ENCODE results near the gene TRIM68.

Gene TRIM68

DNA sequence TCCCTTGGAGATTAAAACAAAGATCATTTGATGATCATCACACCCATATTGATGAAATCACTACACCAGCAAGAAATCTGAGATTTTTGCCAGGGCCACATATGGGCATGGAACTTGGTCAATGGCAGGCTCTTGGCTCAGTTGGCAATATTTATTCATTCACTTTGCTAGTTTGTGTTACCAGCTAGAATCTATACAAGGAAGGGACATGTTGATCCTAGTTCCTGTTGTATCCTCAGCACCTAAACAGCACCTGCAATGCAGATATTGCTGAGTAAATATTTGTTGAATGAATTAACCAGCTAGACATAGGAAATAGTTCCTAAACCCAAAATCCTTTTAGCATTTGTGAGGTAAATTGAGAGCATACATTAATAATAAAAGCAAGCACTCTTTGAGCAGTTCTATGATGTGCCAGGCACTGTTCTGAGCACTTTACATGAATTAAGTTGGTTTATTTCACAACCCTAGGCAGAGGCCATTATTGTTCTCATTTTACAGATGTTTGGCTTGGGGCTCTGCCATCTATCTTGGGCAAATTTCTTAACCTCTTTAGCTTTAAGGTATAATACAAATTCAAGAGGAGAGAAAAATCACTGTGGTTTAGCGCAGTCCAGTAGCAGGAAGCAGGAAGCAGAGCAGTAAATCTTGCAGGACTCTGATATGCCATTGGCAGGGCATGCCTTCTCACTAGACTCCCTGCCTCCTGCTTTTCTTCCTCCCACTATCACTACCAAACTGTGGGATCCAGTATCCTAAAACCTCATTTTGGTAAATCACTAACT lies 1.6 kb downstream of the TRIM68 start:
- DNase-seq (ENCODE audit: low read depth in 1 of 2, low spot score in 1 of 2), result no peak

DNA sequence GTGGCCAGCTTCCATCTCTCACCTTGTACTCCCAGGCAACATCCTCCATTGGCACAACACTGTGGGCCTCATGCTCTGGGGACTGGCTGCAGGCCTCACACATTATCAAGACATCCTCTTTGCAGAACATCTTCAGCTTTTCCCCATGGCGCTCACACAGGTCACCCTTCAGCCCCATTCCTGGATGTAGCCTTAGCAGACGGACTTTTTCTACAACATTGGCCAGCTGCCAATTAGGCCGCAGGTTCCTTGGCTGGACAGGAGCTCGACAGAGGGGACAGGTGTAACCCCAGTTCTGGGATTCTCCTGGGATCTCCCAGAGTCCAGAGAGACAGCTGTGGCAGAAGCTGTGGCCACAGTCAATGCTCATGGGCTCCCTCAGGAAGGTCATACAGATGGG lies 3.0 kb downstream of the TRIM68 start:
- no peak for DNase-seq (ENCODE audit: low read depth in 1 of 2, low spot score in 1 of 2)

DNA sequence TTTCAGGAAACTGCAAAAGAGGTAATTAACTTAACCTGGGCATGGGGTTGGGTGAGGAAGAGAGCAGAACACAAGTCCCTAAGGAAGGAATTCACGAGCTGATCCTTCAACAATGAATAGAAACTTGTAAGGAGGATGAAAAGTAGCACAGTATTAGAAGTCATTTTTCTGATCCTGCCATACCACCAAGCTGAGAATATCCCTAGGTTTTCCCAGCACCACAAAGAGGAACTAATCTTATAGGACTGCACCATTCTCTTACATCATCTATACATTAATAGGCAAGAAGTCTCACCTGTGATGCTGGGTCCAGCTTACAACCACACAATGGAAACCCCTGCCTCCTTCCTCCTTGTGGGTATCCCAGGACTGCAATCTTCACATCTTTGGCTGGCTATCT lies 14.3 kb downstream of the TRIM68 start, which contains the start of gene OR52I1:
TSS of gene OR52I1 (plus strand) at position 301 of the 400 bp plus-strand sequence. CDS start at position 301, 0 bp downstream.
- no peak for DNase-seq (ENCODE audit: low read depth in 1 of 2, low spot score in 1 of 2)

DNA sequence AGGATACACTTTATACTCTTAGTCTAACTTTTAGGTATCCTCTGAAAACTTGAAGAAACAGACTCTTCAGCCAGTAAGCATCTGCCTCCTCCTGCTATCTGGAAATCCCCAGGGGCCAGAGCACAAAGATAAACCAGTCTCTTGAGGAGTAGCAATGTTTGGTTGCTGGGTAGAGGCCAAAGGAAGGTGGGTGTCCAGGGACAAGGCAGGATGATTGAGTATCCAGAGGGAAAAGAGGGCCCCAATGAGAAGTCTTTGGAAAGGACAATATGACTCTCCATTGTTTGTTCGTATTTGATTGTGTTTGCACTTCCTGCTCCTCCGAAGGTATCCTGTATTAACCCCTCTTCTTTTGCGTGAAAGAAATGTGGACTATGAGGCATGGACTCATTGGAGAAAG lies 19.0 kb downstream of the TRIM68 start:
- no peak for DNase-seq (ENCODE audit: low read depth in 1 of 2, low spot score in 1 of 2)

DNA sequence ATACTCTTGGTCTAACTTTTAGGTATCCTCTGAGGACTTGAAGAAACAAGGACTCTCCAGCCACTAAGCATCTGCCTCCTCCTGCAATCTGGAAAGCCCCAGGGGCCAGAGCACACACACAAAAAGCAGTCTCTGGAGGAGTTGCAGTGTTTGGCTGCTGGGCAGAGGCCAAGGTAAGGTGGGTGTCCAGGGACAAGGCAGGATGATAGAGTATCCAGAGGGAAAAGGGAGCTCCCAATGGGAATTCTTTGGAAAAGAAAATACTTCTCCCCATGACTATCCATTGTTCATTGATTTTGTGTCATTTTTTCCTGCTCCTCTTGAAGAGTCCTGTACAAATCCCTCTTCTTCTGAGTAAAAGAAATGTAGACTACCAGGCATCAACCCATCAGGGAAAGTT lies 26.6 kb downstream of the TRIM68 start, which contains the start of gene OR52I2:
TSS of gene OR52I2 (plus strand) at position 301 of the 400 bp plus-strand sequence.
- DNase-seq (ENCODE audit: low read depth in 1 of 2, low spot score in 1 of 2), result no peak

DNA sequence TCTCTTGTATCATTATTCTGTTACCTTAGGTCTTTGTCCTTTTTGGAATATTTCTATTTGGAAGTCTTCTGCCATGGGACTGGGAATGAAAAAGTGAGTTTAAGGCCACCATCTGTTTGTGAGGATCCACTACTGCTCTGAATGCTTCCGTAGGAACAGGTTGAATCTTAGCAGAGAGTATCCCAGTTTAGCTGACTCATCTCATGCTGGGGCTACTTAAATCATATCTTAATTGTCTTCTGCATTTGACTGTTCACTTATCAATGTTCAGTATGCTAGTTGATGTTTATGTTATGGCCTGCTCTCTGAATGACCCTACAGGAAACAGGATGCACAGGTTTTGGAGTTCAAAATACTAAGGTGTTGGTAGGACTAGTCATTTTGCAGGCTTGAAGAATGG lies 27.9 kb downstream of the TRIM68 start:
- no peak for DNase-seq (ENCODE audit: low read depth in 1 of 2, low spot score in 1 of 2)

DNA sequence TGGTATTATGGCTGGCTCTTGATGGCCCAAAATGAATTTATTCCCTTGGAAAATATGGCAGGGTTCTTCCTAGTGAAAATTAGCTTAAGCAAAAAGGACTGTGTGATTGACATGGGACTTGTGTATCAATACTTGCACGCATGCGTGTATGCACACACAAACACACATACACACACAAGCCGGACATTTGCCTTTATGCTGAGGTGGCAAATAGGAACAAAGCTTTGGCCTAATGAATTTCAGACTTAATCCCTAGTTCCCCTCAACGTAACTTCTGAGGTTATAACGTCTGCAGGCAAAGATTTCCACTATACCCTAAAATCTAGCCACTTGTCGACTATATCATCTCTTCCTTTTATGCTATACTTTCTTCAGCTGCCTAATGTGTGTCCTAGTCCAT lies 29.4 kb downstream of the TRIM68 start:
- DNase-seq (ENCODE audit: low read depth in 1 of 2, low spot score in 1 of 2), result no peak

DNA sequence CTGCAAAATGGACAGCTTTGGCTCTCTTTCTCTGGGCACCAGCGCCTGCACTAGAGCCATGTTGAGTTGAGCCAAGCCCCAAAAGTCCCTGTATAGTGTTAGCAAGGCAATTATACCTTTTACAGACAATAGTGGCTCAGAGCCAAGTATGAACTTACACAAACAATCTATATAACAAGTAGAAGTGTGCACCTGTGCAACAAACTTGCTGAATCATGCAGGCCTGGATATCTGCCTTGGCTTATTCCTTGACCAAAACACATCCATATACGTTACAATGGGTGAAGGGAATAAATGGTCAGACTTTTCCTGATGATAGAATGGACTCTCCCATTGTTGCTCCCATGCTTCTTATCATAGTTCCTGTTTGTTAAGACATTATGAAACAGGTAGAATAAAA lies 30.3 kb downstream of the TRIM68 start:
- DNase-seq (ENCODE audit: low read depth in 1 of 2, low spot score in 1 of 2), result no peak

DNA sequence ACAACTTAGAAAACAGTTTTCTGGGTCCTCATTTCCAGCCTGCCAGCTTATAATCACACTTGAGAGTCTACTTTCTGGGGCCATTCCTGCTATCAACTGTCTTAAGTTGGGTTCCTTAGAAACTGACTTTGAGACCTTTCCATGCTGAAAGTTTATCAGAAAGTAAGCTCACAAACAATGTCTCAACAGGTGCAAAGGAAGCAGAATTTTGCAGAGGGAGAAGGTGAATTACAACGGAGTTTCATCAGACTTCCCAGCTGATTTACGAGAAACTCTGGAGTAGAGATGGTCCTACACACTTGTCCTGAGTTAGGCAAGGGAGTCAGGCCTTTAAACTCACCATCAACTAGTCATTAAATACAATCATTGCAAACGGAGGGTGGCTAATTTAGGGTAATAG lies 31.2 kb downstream of the TRIM68 start:
- DNase-seq (ENCODE audit: low read depth in 1 of 2, low spot score in 1 of 2), result no peak

DNA sequence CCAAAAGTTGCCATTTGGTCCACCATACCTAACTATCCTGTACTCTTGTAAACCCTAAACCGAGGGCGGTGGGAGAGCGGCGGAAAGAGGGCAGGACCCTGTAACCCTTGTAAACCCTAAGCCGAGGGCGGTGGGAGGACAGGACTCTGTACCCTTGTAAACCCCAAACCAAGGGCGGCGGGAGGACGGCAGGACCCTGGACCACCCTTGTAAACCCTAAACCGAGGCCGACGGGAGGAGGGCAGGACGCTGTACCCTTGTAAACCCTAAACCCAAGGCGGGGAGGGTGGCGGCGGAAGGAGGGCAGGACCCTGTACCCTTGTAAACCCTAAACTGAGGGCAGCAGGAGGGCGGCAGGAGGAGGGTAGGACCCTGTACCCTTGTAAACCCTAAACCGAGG lies 39.0 kb downstream of the TRIM68 start:
- no peak for DNase-seq (ENCODE audit: low read depth in 1 of 2, low spot score in 1 of 2)

DNA sequence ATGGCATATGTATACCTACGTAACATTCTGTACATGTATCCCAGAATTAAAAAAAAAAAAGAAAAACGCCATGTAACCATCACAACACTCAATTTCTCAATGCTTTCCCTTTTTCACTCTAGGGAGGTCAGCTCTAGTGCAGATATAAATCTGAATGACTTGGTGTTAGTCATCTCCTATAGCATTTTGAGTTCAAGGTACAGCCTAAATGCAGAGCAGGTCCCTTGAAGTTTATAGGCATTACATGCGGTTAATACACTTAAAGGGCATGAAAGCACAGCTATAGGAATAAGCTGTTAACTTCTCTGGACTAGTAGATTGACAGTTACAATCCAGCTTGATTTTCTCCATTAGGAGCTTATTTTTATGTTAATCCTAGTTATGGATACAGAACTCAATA lies 42.7 kb downstream of the TRIM68 start:
- no peak for DNase-seq (ENCODE audit: low read depth in 1 of 2, low spot score in 1 of 2)

DNA sequence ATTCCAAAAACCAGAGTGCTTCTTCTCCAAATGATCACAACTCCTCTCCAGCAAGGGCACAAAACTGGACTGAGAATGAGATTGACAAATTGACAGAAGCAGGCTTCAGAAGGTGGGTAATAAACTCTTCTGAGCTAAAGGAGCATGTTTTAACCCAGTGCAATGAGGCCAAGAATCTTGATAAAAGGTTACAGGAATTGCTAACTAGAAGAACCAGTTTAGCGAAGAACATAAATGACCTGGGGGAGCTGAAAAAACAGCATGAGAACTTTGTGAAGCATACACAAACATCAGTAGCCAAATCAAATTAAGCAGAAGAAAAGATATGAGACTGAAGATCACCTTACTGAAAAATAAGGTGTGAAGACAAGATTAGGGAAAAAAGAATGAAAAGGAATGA lies 47.6 kb downstream of the TRIM68 start:
- no peak for DNase-seq (ENCODE audit: low read depth in 1 of 2, low spot score in 1 of 2)

DNA sequence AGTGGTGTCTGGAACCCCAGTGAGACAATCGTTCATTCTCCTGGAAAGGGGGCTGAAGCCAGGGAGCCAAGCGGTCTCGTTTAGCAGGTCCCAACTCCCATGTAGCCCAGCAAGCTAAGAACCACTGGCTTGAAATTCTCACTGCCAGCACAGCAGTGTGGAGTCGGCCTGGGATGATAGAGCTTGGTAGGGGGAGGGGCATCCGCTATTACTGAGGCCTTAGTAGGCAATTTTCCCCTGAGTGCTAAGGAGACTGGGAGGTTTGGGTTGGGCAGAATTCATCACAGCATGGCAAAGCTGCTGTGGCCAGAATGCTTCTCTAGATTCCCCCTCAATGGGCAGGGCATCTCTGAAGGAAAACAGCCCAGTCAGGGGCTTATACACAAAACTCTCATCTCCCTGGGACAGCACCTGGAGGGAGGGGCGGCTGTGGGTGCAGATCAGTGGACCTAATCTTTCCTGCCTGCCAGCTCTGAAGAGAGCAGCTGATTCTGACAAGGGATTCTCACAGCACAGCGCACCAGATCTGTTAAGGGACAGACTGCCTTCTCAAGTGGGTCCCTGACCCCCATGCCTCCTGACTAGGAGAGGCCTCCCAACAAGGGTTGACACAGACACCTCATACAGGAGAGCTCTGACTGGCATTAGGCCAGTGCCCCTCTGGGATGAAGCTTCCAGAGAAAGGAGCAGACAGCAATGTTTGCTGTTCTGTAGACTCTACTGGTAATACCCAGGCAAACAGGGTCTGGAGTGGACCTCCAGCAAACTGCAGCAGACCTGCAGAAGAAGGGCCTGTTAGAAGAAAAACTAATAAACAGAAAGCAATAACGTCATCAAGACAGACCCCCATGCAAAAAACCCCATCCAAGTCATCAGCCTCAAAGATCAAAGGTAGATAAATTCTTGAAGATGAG lies 48.2 kb downstream of the TRIM68 start:
- DNase-seq (ENCODE audit: low read depth in 1 of 2, low spot score in 1 of 2), result no peak

DNA sequence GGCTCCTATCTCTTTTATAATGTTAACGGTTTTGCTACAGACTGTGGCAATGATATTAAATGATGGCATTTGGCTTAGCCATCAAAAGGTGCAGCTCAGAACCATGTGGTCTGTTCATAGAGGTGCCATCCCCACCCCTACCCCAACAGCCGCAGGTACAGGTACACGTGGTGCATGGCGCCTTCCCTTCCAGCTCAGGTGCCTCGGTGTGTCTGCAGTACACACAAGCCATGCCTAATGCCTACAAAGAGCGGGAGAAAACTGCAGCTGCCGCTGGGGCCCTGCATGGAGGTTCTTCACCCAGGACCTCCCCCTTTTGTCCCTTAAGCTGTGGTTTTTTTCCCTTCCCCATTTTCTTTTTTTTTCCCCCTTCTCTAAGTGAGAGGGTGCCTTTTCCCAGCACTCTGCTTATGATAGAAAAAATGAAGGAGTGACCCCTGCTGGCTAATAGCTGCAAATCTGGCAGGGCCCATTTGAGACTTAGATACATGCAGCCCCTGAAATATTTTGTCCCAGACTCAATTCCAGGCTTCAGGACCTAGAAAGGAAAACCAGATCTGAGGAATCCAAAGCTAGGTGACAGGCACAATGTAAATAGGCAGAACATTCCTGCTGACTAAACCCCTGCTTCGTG lies 56.6 kb downstream of the TRIM68 start:
- no peak for DNase-seq (ENCODE audit: low read depth in 1 of 2, low spot score in 1 of 2)

All from activated T-helper 1 cell treated with anti-CD3 and anti-CD28 coated beads, Interleukin-2, amount 50 U/mL, for 16 hours (primary cell).